IPS-15b (cell line): ENCODE measurements around the gene NKX2-3.

Experiments
- H3K27me3 ChIP-seq: one replicate; pipeline ENCODE4 v1.6.1; 2013; ENCODE audit warnings: low read length; ENCODE audit not compliant: control insufficient read depth, insufficient read depth
- H3K36me3 ChIP-seq: one replicate; pipeline ENCODE4 v1.6.1; 2013; ENCODE audit warnings: low read length; ENCODE audit not compliant: control insufficient read depth, insufficient read depth
- H3K4me1 ChIP-seq: one replicate; pipeline ENCODE4 v1.6.1; 2013; ENCODE audit warnings: mild to moderate bottlenecking, low read length; ENCODE audit not compliant: control insufficient read depth, insufficient read depth
- H3K4me3 ChIP-seq: one replicate; pipeline ENCODE4 v1.5.1; 2013; ENCODE audit warnings: low read depth, low read length
- H3K9ac ChIP-seq: one replicate; pipeline ENCODE4 v1.6.1; 2013; ENCODE audit warnings: low read depth, mild to moderate bottlenecking, low read length
- H3K9me3 ChIP-seq: one replicate; pipeline ENCODE4 v1.6.1; 2013; ENCODE audit warnings: mild to moderate bottlenecking, low read length; ENCODE audit not compliant: control insufficient read depth, insufficient read depth

NKX2-3 gene

GRCh38 chr10:99532687-99533495, at the start of gene NKX2-3:
Gene NKX2-3, plus strand, starts transcription at chr10:99532942. Its CDS starts 190 bp downstream, at chr10:99533132.
- peaks cover 6% of the 10 kb centered on the region for H3K4me1 ChIP-seq
- peaks cover 97% of the 10 kb centered on the region for H3K27me3 ChIP-seq
- peak within 1 kb of the TSS; percentile 45 for H3K4me3 ChIP-seq

GRCh38 chr10:99484626-99485581, 47.8 kb upstream of the NKX2-3 start:
- peaks cover 35% of the 10 kb centered on the region for H3K27me3 ChIP-seq

More at GRCh38 chr10:99532687-99533495, at the start of gene NKX2-3:
- H3K36me3 ChIP-seq: no peaks in the 10 kb centered on the region
- H3K9ac ChIP-seq: no peak within 1 kb of the TSS
- H3K9me3 ChIP-seq: no peaks in the 10 kb centered on the region

DNA sequence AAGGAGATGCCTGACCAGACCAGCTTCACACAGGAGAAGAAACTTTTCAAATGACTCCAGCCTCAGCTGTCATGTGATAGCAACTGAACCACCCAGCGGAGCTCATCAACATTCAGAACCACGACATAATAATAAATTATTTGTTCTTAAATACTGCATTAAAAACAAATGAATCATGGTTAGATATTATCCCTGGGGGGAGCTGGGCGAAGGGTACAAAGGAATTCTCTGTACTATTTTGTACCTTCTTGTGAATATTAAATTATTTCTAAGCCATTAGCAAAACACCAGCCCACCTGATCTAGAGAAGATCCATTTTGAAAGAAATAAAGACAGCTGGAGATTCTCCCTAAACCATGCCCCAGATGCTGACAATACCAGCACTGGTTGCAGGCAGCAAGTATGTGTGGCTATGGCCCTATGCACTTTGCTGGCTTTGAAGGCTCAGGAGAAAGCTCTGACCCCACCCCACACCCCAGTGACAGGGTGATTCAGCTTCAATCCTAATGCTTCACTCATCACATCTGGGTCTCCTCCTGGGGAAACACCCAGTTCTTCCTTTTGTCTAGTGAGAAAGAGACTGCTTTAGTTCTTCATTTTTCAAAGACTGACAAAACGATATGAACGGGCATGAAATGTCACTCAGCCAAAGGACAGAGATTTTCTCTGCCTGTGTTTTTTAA, 45.5 kb upstream of the NKX2-3 start:
- Histone ChIP-seq H3K4me1 (no peaks in the 10 kb centered on the region), H3K4me3 (no peak overlapping the region), H3K27me3 (peaks cover 49% of the 10 kb centered on the region), H3K9ac (no peak overlapping the region), H3K36me3 (no peaks in the 10 kb centered on the region), H3K9me3 (no peaks in the 10 kb centered on the region)

More at GRCh38 chr10:99484626-99485581, 47.8 kb upstream of the NKX2-3 start:
- no peaks in the 10 kb centered on the region for H3K9me3 ChIP-seq
- H3K9ac ChIP-seq: no peak overlapping the region
- H3K4me3 ChIP-seq: no peak overlapping the region
- H3K4me1 ChIP-seq: no peaks in the 10 kb centered on the region
- no peaks in the 10 kb centered on the region for H3K36me3 ChIP-seq

DNA sequence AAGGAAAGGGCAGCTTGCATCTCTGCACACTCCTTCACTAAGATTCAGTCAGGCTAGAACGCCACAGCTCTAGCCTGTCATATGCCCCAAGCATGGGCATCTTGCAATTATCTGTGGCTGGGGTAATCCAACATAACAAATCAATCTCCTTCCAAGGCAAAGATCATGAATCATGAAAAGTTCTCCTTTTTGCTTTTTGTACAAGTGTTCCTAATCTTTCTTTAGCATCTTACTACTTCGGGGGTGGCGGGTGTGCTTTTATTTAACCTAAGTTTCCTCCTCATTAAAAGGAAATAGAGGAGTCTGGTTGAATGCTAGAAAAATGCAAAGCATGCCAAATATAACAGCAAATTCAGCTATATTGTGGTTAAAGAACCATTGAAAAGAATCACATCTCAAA, 43.5 kb upstream of the NKX2-3 start:
- Histone ChIP-seq H3K9ac (no peak overlapping the region), H3K4me3 (no peak overlapping the region), H3K4me1 (no peaks in the 10 kb centered on the region), H3K9me3 (no peaks in the 10 kb centered on the region), H3K27me3 (peaks cover 52% of the 10 kb centered on the region), H3K36me3 (no peaks in the 10 kb centered on the region)

GRCh38 chr10:99497343-99498025, 35.3 kb upstream of the NKX2-3 start:
- no peak overlapping the region for H3K4me3 ChIP-seq
- H3K27me3 ChIP-seq: peaks cover 23% of the 10 kb centered on the region
- H3K9me3 ChIP-seq: no peaks in the 10 kb centered on the region
- H3K9ac ChIP-seq: no peak overlapping the region
- H3K4me1 ChIP-seq: no peaks in the 10 kb centered on the region
- H3K36me3 ChIP-seq: no peaks in the 10 kb centered on the region

- Histone ChIP-seq H3K9me3 (no peaks in the 10 kb centered on the region), H3K9ac (no peak overlapping the region), H3K4me1 (no peaks in the 10 kb centered on the region), H3K36me3 (no peaks in the 10 kb centered on the region), H3K27me3 (peaks cover 29% of the 10 kb centered on the region), H3K4me3 (no peak overlapping the region)
Measured at GRCh38 chr10:99506416-99506815, 26.3 kb upstream of the NKX2-3 start.

GRCh38 chr10:99507265-99507664, 25.5 kb upstream of the NKX2-3 start:
- Histone ChIP-seq H3K9ac (no peak overlapping the region), H3K36me3 (no peaks in the 10 kb centered on the region)

GRCh38 chr10:99513061-99513460, 19.7 kb upstream of the NKX2-3 start:
- Histone ChIP-seq H3K4me3 (no peak overlapping the region), H3K27me3 (peaks cover 78% of the 10 kb centered on the region)

More at GRCh38 chr10:99507265-99507664, 25.5 kb upstream of the NKX2-3 start:
- Histone ChIP-seq H3K4me3 (no peak overlapping the region), H3K4me1 (no peaks in the 10 kb centered on the region), H3K9me3 (no peaks in the 10 kb centered on the region), H3K27me3 (peaks cover 37% of the 10 kb centered on the region)

DNA sequence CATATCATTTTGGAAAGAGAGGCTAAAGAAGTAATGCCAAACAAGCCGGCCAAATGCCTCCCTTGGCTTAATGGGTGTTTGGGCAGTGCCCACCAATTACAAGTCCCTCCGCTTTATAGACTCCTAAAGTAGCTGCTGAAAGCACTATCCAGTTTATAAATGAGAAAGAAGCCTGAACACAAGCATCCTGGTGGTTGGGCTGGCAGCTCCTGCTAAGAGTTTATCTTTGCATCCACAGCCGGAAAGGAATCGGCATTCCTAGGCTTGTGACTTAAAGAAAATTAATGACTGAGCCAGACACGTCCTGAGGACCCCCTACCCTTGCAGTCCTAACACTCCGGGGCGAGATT, 13.1 kb upstream of the NKX2-3 start:
- peak overlapping the region; percentile 30 for H3K4me3 ChIP-seq
- no peaks in the 10 kb centered on the region for H3K9me3 ChIP-seq
- H3K9ac ChIP-seq: no peak overlapping the region
- peaks cover 99% of the 10 kb centered on the region for H3K27me3 ChIP-seq
- H3K4me1 ChIP-seq: peaks cover 8% of the 10 kb centered on the region
- no peaks in the 10 kb centered on the region for H3K36me3 ChIP-seq

More at GRCh38 chr10:99513061-99513460, 19.7 kb upstream of the NKX2-3 start:
- Histone ChIP-seq H3K9me3 (no peaks in the 10 kb centered on the region), H3K36me3 (no peaks in the 10 kb centered on the region), H3K4me1 (no peaks in the 10 kb centered on the region), H3K9ac (no peak overlapping the region)

DNA sequence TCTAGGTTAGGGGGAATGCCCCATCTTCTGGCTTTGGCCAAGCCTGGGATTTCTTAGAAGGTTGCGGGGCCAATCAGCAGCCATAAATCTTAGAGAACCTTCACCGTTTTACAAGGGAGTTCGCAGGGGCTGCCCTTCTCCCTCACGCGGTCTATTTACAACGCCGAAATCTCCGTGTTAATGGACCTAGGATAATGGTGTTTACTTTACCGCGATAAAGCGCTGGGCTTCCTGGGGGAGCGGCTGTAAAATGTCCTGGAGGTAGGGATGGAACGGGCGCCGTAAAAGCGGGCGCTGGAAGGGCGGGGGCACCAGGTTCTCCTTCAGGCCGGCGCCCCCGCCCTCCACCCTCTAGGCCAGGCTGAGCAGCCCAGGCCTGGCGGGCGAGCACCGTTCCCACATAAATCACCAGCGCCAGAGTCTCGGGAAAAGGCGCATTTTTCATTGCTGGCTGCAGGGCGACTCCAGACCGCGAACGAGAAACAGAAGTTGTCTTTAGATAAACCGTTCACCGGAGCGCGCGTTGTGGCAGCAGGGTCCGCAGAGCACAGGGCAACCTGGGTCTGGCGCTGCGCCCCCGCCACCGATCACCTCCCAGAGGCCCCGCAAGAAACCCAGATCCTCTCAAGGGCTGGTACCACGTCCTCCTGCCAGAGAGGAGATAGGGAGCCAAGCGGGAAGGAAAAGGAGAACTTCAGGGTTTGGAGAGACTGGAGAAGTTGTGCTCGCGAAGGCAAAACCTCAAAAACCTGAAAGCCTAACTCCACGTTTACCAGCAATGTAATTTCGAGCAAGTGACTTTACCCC, 12.5 kb upstream of the NKX2-3 start:
- Histone ChIP-seq H3K36me3 (no peaks in the 10 kb centered on the region), H3K27me3 (peaks cover 99% of the 10 kb centered on the region), H3K9me3 (no peaks in the 10 kb centered on the region), H3K4me3 (peak overlapping the region; percentile 30), H3K4me1 (peaks cover 11% of the 10 kb centered on the region), H3K9ac (no peak overlapping the region)
